PC-9 (cell line): Measurements from ENCODE around the gene OR6K2.

Source experiments
- CTCF ChIP-seq: fragments of 200-600 bp; sonication (generic); conservative IDR thresholded peaks from 2 replicates; pipeline ENCODE4 v1.6.1; 2017; ENCODE audit warnings: mixed run types, antibody characterized with exemption, mild to moderate bottlenecking, moderate library complexity
- EZH2 ChIP-seq: fragments of 200-600 bp; sonication (generic); IDR thresholded peaks from 2 replicates; pipeline ENCODE4 v1.8.0; 2017; ENCODE audit warnings: antibody characterized with exemption, low read depth

- TF ChIP-seq CTCF (no peak), EZH2 (no peak)
Observed at GRCh38 chr1:158666037-158666436, 34.4 kb downstream of the OR6K2 start.
